Trophoblast cell (in vitro differentiated cells and primary cell): ENCODE measurements around the gene SELENOM. TPM values are rescaled to one million over a fixed set of nuclear protein-coding genes. Genes with fewer than 3 reads are reported as not detected.

Experiments
- DNase-seq, 2 donors: peaks; one replicate each; pipeline ENCODE4 v3.0.0-alpha.2; 2016
- H2AFZ ChIP-seq: 2 replicates; pipeline ENCODE4 v1.6.1; 2013; ENCODE audit warnings: low read length, moderate library complexity, mild to moderate bottlenecking; ENCODE audit not compliant: insufficient read depth, poor library complexity
- H2AK5ac ChIP-seq: 2 replicates; pipeline ENCODE4 v1.6.1; 2013; ENCODE audit warnings: mild to moderate bottlenecking, low read length
- H2BK120ac ChIP-seq: 2 replicates; pipeline ENCODE4 v1.6.1; 2013; ENCODE audit warnings: low read length, mild to moderate bottlenecking, moderate library complexity; ENCODE audit not compliant: insufficient read depth, poor library complexity
- H2BK12ac ChIP-seq: 2 replicates; pipeline ENCODE4 v1.6.1; 2013; ENCODE audit warnings: mild to moderate bottlenecking, low read length, moderate library complexity
- H2BK5ac ChIP-seq: 2 replicates; pipeline ENCODE4 v1.6.1; 2013; ENCODE audit warnings: low read length, low read depth, moderate library complexity, mild to moderate bottlenecking; ENCODE audit not compliant: poor library complexity
- H3K14ac ChIP-seq: 2 replicates; pipeline ENCODE4 v1.6.1; 2013; ENCODE audit warnings: mild to moderate bottlenecking, low read length
- H3K18ac ChIP-seq: 2 replicates; pipeline ENCODE4 v1.6.1; 2013; ENCODE audit warnings: mild to moderate bottlenecking, low read length
- H3K23ac ChIP-seq: 2 replicates; pipeline ENCODE4 v1.6.1; 2013; ENCODE audit warnings: low read length
- H3K27ac ChIP-seq: 2 replicates; pipeline ENCODE4 v1.5.1; 2013; ENCODE audit warnings: low read depth, mild to moderate bottlenecking, inconsistent platforms, low read length, moderate library complexity
- H3K27me3 ChIP-seq: 2 replicates; pipeline ENCODE4 v1.6.1; 2013; ENCODE audit warnings: inconsistent platforms, mild to moderate bottlenecking, low read length, moderate library complexity; ENCODE audit not compliant: insufficient read depth
- H3K36me3 ChIP-seq, 2 experiments: 1 replicate in 1 of 2; 2 replicates in 1 of 2; pipeline ENCODE4 v1.6.1; 2013; ENCODE audit warnings: low read length in 2 of 2, mild to moderate bottlenecking in 2 of 2, moderate library complexity in 1 of 2; ENCODE audit not compliant: insufficient read depth in 2 of 2, control insufficient read depth in 1 of 2
- H3K4ac ChIP-seq: 2 replicates; pipeline ENCODE4 v1.6.1; 2013; ENCODE audit warnings: low read depth, mild to moderate bottlenecking, low read length, moderate library complexity
- H3K4me1 ChIP-seq, 2 experiments: 1 replicate in 1 of 2; 2 replicates in 1 of 2; pipeline ENCODE4 v1.6.1; 2013; ENCODE audit warnings: low read length in 2 of 2, mild to moderate bottlenecking in 2 of 2, moderate library complexity in 1 of 2; ENCODE audit not compliant: insufficient read depth in 2 of 2, control insufficient read depth in 1 of 2
- H3K4me2 ChIP-seq: 2 replicates; pipeline ENCODE4 v1.6.1; 2013; ENCODE audit warnings: inconsistent platforms, mild to moderate bottlenecking, low read length, moderate library complexity
- H3K4me3 ChIP-seq: 2 replicates; pipeline ENCODE4 v1.5.1; 2013; ENCODE audit warnings: mild to moderate bottlenecking, low read depth, low read length, inconsistent platforms
- H3K79me1 ChIP-seq: one replicate; pipeline ENCODE4 v1.6.1; 2013; ENCODE audit warnings: low read length
- H3K79me2 ChIP-seq: 2 replicates; pipeline ENCODE4 v1.6.1; 2013; ENCODE audit warnings: low read length, mild to moderate bottlenecking; ENCODE audit not compliant: control insufficient read depth, insufficient read depth, poor library complexity
- H3K9ac ChIP-seq: 2 replicates; pipeline ENCODE4 v1.6.1; 2013; ENCODE audit warnings: mild to moderate bottlenecking, low read length
- H3K9me3 ChIP-seq: 2 replicates; pipeline ENCODE4 v1.6.1; 2013; ENCODE audit warnings: low read depth, mild to moderate bottlenecking, control low read depth, inconsistent platforms, low read length; ENCODE audit not compliant: insufficient read depth
- H4K12ac ChIP-seq: 2 replicates; pipeline ENCODE4 v1.6.1; 2013; ENCODE audit warnings: low read depth, mild to moderate bottlenecking, low read length, moderate library complexity
- H4K8ac ChIP-seq: 2 replicates; pipeline ENCODE4 v1.6.1; 2013; ENCODE audit warnings: low read depth, mild to moderate bottlenecking, low read length, moderate library complexity
- H4K91ac ChIP-seq: one replicate; pipeline ENCODE4 v1.6.1; 2013; ENCODE audit warnings: low read depth, mild to moderate bottlenecking, low read length, moderate library complexity
- WGBS: extraction: QIAGEN DNeasy Blood & Tissue Kit; methylation state at CpG from one replicate; pipeline ENCODE4 v1.1.7; 2013; ENCODE audit warnings: missing lambda C conversion rate; ENCODE audit not compliant: insufficient read length, insufficient coverage; ENCODE audit errors: extremely low coverage; 5-methylcytosine and 5-hydroxymethylcytosine counted together
- polyA plus RNA-seq: library from polyadenylated mRNA; stranded (reverse); fragments of 200-250 nt; gene quantifications from 2 replicates; pipeline ENCODE4 v1.2.3, GENCODE V29; 2013

SELENOM gene, protein sequence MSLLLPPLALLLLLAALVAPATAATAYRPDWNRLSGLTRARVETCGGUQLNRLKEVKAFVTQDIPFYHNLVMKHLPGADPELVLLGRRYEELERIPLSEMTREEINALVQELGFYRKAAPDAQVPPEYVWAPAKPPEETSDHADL
- polyA plus RNA-seq: 70.7 and 77.0 TPM in 2 replicates

DNA sequence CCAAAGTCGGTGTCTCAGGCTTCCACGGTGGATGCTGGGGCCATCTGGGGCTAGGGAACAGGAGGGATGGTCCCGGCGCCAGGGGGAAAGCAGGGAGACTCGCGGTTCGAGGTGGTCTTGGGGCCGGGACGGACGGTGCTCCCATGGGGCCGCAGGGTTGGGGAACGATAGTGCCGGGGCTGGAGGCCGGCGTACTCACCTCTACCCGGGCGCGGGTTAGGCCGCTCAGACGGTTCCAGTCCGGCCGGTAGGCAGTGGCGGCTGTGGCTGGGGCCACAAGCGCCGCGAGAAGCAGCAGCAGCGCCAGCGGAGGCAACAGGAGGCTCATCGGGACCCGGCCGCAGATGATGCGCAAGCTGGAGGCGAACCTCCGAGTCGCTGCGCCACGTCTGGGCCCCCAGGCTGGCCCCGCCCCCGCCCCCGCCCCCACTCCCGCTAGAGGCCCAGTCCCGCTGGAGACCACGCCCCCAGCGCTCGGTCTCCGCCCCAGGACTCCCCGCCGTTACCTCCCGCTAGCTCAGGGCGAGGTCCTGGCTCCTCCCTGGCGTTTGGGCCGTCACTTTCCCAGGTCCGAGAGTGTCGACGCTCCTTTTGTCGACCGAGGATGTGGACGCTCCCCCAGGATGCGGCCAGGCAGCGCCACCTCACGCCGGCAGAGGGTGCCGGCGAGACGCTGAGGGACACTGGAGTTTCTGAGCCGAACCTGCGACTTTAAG is at the start of gene SELENOM:
Gene SELENOM (minus strand): TSS at position 391 of the 716 bp plus-strand sequence. CDS start 63 bp downstream, at position 328.
- H3K36me3 ChIP-seq: peaks cover 17 to 18% of the 10 kb centered on the region in 2 experiments

DNA sequence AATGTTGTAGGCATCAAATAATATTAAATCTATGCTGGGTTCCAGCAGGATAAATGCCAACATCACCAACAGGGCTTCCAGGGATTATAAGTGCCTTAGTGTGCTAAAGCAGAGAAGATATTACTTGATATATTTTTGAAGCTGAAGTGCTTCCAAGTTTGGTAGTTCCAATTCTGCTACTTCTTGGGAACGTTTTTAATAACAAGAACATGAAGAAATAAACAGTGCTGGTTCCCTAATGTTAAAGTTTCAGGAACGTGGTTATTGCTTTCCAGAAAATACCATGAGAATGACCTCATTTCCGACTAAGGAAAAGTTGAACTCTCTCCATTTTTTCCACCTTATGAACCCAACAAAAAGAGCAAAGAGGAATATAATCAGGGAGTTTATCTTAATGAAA is 48.1 kb upstream of the SELENOM start:
- Histone ChIP-seq H2BK120ac (no peak overlapping the region), H2AFZ (no peak overlapping the region), H3K14ac (no peak overlapping the region), H3K23ac (no peak overlapping the region), H3K79me2 (peaks cover 2% of the 10 kb centered on the region), H2BK12ac (no peak overlapping the region), H3K4me1 (peaks cover under 1 to 2% of the 10 kb centered on the region in 2 experiments), H3K27ac (no peak overlapping the region), H3K9ac (no peak overlapping the region), H4K8ac (no peak overlapping the region), H3K27me3 (no peaks in the 10 kb centered on the region), H4K12ac (no peak overlapping the region), H2BK5ac (no peak overlapping the region), H3K4ac (no peak overlapping the region), H2AK5ac (no peak overlapping the region), H4K91ac (no peak overlapping the region), H3K9me3 (no peaks in the 10 kb centered on the region), H3K4me3 (no peak overlapping the region), H3K36me3 (no peaks in the 10 kb centered on the region), H3K79me1 (peaks cover 5% of the 10 kb centered on the region), H3K18ac (no peak overlapping the region), H3K4me2 (no peak overlapping the region)
- WGBS: no CpG with 5 or more reads among the region's 3 CpGs
- peak in 1 of 2 donors; percentile 37 for DNase-seq

More for the DNA sequence above, at the start of gene SELENOM:
- peaks cover 5% of the 10 kb centered on the region for H3K79me1 ChIP-seq
- peak within 1 kb of the TSS; percentile 45 for H3K27ac ChIP-seq
- H3K18ac ChIP-seq: peak within 1 kb of the TSS; percentile 80
- H3K4ac ChIP-seq: peak within 1 kb of the TSS; percentile 44
- H4K12ac ChIP-seq: peak within 1 kb of the TSS; percentile 60
- peaks cover under 1% of the 10 kb centered on the region for H3K9me3 ChIP-seq
- H3K79me2 ChIP-seq: peaks cover 4% of the 10 kb centered on the region
- H3K4me3 ChIP-seq: peak within 1 kb of the TSS; percentile 74
- peak within 1 kb of the TSS; percentile 23 for H2BK12ac ChIP-seq
- H3K4me1 ChIP-seq: peaks cover 12 to 14% of the 10 kb centered on the region in 2 experiments
- peak within 1 kb of the TSS; percentile 37 for H2BK5ac ChIP-seq
- H2BK120ac ChIP-seq: peak within 1 kb of the TSS; percentile 47
- no peaks in the 10 kb centered on the region for H3K27me3 ChIP-seq
- peak within 1 kb of the TSS; percentile 76 for H4K8ac ChIP-seq
- WGBS: no CpG with 5 or more reads among the region's 67 CpGs
- H4K91ac ChIP-seq: peak within 1 kb of the TSS; percentile 54
- H2AK5ac ChIP-seq: peak within 1 kb of the TSS; percentile 65
- H3K14ac ChIP-seq: peak within 1 kb of the TSS; percentile 68
- H3K9ac ChIP-seq: peak within 1 kb of the TSS; percentile 9
- H2AFZ ChIP-seq: peak within 1 kb of the TSS; percentile 61
- H3K23ac ChIP-seq: no peak within 1 kb of the TSS
- peak; percentile 99 to 100 for DNase-seq
- H3K4me2 ChIP-seq: peak within 1 kb of the TSS; percentile 81

DNA sequence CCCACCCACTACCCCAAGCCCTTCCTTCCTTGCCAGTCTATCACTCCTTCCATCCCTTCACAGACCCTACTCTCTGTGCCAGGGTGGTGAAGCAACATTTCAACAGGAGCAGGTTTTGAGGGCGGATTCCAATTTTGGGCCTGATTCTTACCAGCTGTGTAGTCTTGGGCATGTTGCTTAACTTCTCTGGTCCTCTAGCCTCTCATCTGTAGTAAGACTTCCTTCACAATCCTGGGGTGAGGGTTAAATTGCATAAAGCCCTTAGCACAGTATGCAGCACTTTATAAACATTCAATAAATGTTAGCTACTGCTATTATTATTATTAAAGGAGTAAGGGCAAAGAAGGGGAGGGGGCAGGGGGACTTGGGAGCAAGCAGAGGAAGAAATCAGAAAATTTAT is 47.6 kb upstream of the SELENOM start:
- Histone ChIP-seq H3K36me3 (no peaks in the 10 kb centered on the region), H3K27me3 (no peaks in the 10 kb centered on the region), H3K23ac (no peak overlapping the region), H3K9ac (no peak overlapping the region), H4K12ac (no peak overlapping the region), H3K4ac (no peak overlapping the region), H4K91ac (no peak overlapping the region), H3K79me1 (peaks cover 2% of the 10 kb centered on the region), H3K4me3 (no peak overlapping the region), H3K27ac (no peak overlapping the region), H4K8ac (no peak overlapping the region), H2AK5ac (no peak overlapping the region), H3K18ac (no peak overlapping the region), H2BK12ac (no peak overlapping the region), H3K4me2 (no peak overlapping the region), H3K14ac (no peak overlapping the region), H3K4me1 (peaks cover 2 to 4% of the 10 kb centered on the region in 2 experiments), H3K79me2 (no peaks in the 10 kb centered on the region), H3K9me3 (no peaks in the 10 kb centered on the region), H2BK120ac (no peak overlapping the region), H2AFZ (no peak overlapping the region), H2BK5ac (no peak overlapping the region)
- WGBS: no CpG with 5 or more reads among the region's 1 CpG
- DNase-seq: no peak

DNA sequence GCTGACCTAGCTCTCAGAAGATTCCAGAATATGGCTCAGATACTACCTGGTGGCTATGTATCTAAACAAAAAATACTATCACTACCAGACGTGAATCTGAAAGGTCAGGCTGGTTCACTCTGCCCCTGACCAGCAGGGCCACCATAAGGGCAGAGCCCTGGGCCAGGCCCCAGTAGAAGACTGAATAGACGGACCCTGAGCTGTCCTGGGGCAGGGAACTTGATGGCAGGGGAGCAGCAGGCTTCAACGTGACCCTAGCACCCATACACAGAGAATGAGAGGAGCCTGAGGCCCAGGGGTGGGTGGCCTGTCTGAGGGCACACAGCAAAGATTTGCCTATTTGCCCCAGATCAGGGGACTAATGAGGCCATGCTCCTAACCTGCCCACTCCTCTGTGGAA is 46.0 kb upstream of the SELENOM start:
- H3K18ac ChIP-seq: no peak overlapping the region
- H2BK120ac ChIP-seq: no peak overlapping the region
- DNase-seq: no peak
- H3K36me3 ChIP-seq: no peaks in the 10 kb centered on the region
- H4K91ac ChIP-seq: peak overlapping the region; percentile 34
- H3K79me2 ChIP-seq: no peaks in the 10 kb centered on the region
- H3K23ac ChIP-seq: no peak overlapping the region
- no peak overlapping the region for H3K4ac ChIP-seq
- H3K4me2 ChIP-seq: no peak overlapping the region
- H3K27me3 ChIP-seq: no peaks in the 10 kb centered on the region
- H2AFZ ChIP-seq: no peak overlapping the region
- no peak overlapping the region for H3K4me3 ChIP-seq
- WGBS: no CpG with 5 or more reads among the region's 3 CpGs
- H3K79me1 ChIP-seq: peaks cover 3% of the 10 kb centered on the region
- H3K9ac ChIP-seq: no peak overlapping the region
- H2BK5ac ChIP-seq: no peak overlapping the region
- H2BK12ac ChIP-seq: peak overlapping the region; percentile 79
- peak overlapping the region; percentile 53 for H2AK5ac ChIP-seq
- no peak overlapping the region for H4K8ac ChIP-seq
- H3K27ac ChIP-seq: no peak overlapping the region
- H3K9me3 ChIP-seq: no peaks in the 10 kb centered on the region
- H3K14ac ChIP-seq: no peak overlapping the region
- H4K12ac ChIP-seq: no peak overlapping the region
- peaks cover 5 to 13% of the 10 kb centered on the region in 2 experiments for H3K4me1 ChIP-seq
